Activated CD8-positive, alpha-beta memory T cell treated with anti-CD3 and anti-CD28 coated beads, Interleukin-2, amount 10 ng/mL, durations not matched to agents 7 days and 5 days (primary cell): ENCODE results near the gene HSPG2. TPM values are rescaled to one million over a fixed set of nuclear protein-coding genes. Genes with fewer than 3 reads are reported as not detected.
A peak's percentile ranks its signal among the peaks of the same experiment; 100 is the strongest.

ENCODE experiments used
- ATAC-seq: fragments of 150-1000 bp; cut with Tn5 transposase; one replicate; pipeline ENCODE4 v1.10.0; 2021; ENCODE audit warnings: moderate library complexity
- CTCF ChIA-PET: fragments of 350-600 bp; sonication (Branson Sonifier 250); formaldehyde crosslinking; loops from one replicate; lab custom pipeline; 2021; ENCODE audit warnings: antibody characterized with exemption; lab: Charles Lee
- DNase-seq: peaks from one replicate; pipeline ENCODE4 v3.0.0-alpha.2; 2020
- H3K27ac Mint-ChIP-seq: one replicate; pipeline ENCODE4 v1.8.0; 2021; ENCODE audit warnings: mild to moderate bottlenecking, mixed read lengths
- H3K27me3 Mint-ChIP-seq: one replicate; pipeline ENCODE4 v1.8.0; 2021; ENCODE audit warnings: mixed read lengths
- H3K36me3 Mint-ChIP-seq: one replicate; pipeline ENCODE4 v1.8.0; 2021; ENCODE audit warnings: mild to moderate bottlenecking, mixed read lengths
- H3K4me1 Mint-ChIP-seq: one replicate; pipeline ENCODE4 v1.8.0; 2021; ENCODE audit warnings: mixed read lengths
- H3K4me3 Mint-ChIP-seq: one replicate; pipeline ENCODE4 v1.8.0; 2021; ENCODE audit warnings: mild to moderate bottlenecking, moderate library complexity, mixed read lengths
- H3K9me3 Mint-ChIP-seq: one replicate; pipeline ENCODE4 v1.8.0; 2022; ENCODE audit warnings: low read depth, mixed read lengths
- total RNA-seq, 2 experiments: library from RNA; stranded (reverse); gene quantifications; one replicate each; pipeline ENCODE4 v1.2.3, GENCODE V29; 2021

Gene HSPG2
- total RNA-seq, 2 experiments from 2014 or later: 1.0 to 2.5 TPM

DNA sequence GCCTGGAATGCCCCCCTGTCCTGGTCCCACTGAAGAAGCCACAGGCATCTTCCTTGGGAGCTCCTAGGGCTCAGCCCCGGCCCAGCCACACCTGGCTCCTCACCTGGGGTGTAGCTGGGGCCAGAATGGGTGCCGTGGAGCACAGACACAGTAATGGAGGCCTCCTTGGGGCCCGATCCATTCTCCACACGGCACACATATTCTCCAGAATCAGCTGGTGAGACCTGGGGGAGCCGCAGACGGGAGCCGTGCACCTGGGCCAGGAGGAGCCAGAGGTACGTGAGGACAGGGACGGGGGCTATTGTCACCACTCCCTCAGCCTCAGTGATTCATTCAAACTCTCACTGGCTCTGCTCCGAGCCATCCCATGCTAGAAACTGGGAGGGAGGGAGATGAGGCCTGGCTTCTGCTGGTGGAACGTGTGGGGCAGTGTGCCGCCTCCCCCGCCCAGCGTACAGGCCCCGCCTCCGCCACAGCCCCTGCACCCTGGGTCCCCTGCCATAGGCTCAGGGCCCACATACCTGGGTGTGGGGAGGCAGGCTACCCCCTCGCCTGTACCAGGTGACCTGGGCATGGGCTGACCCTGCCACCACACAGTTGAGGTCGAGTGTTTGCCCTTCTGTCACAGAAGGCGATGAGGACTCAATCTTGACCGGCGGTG is 82.9 kb downstream of the HSPG2 start:
- no peaks in the 10 kb centered on the region for H3K27me3 Mint-ChIP-seq
- H3K27ac Mint-ChIP-seq: no peak overlapping the region
- no peak overlapping the region for H3K4me3 Mint-ChIP-seq

DNA sequence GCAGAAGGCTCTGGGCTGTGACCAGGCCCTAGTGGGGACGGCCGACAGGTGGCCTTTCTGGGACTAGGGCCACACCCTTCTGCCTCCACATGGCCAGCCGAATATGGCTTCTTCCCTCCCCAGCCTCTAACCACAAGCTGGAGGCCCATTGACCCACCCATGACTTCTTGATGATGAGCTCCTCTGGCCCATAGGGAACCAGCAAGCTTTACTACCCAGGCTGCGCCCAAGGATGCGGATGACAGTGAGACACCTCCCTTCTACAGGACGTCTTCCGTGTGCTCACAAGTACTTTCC is 84.0 kb downstream of the HSPG2 start:
- CTCF ChIA-PET: no interaction called here
- ATAC-seq (no peak), DNase-seq (no peak)
- no peaks in the 10 kb centered on the region for H3K36me3 Mint-ChIP-seq
- peaks cover 13% of the 10 kb centered on the region for H3K4me1 Mint-ChIP-seq
- no peaks in the 10 kb centered on the region for H3K9me3 Mint-ChIP-seq
- no peak overlapping the region for H3K27ac Mint-ChIP-seq
- no peak overlapping the region for H3K4me3 Mint-ChIP-seq
- no peaks in the 10 kb centered on the region for H3K27me3 Mint-ChIP-seq

More for the DNA sequence above, 82.9 kb downstream of the HSPG2 start:
- CTCF ChIA-PET: interaction anchor here (0.6 kb wide), 1 partner anchor 166 kb away, joined by 3 read pairs; no protein-coding TSS in a partner anchor
- Mint-ChIP-seq H3K4me1 (peaks cover 15% of the 10 kb centered on the region), H3K9me3 (no peaks in the 10 kb centered on the region), H3K36me3 (no peaks in the 10 kb centered on the region)
- no peak for ATAC-seq
- DNase-seq: no peak

DNA sequence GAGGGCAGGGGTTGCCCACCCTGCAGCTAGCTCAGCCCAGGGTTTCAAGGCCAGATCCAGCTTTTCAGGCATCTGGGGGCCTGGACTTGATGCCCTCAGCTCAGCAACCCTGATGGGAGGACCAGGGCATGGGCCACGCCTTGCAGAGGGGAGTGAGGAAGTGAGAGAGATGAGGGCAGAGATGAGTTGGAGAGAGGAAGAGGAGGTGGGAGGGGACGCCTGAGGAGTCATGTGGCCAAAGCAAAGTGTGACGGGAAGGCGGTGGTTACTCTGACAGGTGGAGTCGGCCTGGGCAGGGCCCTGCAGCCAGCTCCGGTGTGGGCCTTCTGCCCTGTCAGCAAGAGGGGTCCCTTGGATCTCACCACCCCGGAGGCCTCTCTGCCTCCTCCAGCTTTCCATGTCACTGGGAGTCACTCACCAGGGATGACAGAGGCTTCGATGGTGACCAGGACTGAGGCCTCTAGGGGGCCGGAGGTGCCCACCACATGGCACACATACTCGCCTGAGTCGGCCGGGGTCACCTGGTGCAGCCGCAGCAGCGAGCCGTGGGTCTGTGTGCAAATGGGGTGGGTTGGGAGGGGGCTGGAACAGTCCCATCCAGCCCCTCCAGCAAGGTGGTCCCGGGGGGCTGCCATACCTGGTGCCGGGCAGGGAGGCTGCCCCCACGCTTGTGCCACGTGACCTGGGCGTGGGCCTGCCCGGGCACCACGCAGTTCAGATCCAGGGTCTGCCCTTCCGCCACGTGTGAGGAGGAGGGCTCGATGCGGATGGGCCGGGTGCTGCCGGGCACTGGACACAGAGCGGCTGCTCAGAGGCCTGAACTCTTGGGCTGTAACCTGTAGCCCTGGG is 84.6 kb downstream of the HSPG2 start:
- H3K36me3 Mint-ChIP-seq: no peaks in the 10 kb centered on the region
- ATAC-seq (peak; percentile 62), DNase-seq (peak; percentile 56)
- H3K9me3 Mint-ChIP-seq: no peaks in the 10 kb centered on the region
- no peak overlapping the region for H3K4me3 Mint-ChIP-seq
- CTCF ChIA-PET: no interaction called here
- H3K4me1 Mint-ChIP-seq: peaks cover 7% of the 10 kb centered on the region
- no peak overlapping the region for H3K27ac Mint-ChIP-seq
- no peaks in the 10 kb centered on the region for H3K27me3 Mint-ChIP-seq

DNA sequence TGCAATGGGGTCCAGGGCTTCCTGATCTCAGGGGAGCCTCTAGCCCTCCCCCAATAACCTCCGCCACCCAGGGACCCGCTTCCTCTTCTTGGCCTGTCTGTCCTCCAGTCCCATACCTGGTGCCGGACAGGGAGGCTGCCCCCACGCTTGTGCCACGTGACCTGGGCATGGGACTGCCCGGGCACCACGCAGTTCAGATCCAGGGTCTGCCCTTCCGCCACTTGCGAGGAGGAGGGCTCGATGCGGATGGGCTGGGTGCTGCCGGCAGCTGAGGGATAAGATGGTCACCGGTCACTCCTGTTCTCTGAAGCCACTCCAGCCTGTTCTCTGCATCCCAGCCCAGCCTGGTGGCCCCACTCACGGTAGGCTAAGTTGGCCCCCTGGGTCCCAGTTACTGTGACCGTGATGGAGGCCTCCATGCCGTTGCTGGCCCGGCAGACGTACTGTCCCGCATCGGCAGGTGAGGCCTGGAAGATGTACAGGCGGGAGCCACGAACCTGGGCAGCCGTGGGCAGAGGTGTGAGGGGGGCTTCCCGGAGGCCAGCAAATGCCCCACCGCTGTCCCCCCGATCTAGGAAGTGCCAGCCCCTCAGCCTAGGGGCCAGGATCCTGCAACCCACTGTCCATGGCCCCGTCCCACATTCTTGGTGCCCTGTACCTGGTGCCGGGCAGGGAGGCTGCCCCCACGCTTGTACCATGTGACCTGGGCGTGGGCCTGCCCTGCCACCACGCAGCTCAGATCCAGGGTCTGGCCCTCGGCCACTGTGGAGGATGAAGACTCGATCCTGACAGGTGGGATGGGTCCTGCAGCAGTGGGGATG is 85.5 kb downstream of the HSPG2 start:
- Mint-ChIP-seq H3K4me1 (peaks cover 5% of the 10 kb centered on the region), H3K27me3 (no peaks in the 10 kb centered on the region), H3K9me3 (no peaks in the 10 kb centered on the region), H3K4me3 (no peak overlapping the region), H3K27ac (no peak overlapping the region), H3K36me3 (no peaks in the 10 kb centered on the region)
- ATAC-seq (no peak), DNase-seq (no peak)
- CTCF ChIA-PET: no interaction called here

DNA sequence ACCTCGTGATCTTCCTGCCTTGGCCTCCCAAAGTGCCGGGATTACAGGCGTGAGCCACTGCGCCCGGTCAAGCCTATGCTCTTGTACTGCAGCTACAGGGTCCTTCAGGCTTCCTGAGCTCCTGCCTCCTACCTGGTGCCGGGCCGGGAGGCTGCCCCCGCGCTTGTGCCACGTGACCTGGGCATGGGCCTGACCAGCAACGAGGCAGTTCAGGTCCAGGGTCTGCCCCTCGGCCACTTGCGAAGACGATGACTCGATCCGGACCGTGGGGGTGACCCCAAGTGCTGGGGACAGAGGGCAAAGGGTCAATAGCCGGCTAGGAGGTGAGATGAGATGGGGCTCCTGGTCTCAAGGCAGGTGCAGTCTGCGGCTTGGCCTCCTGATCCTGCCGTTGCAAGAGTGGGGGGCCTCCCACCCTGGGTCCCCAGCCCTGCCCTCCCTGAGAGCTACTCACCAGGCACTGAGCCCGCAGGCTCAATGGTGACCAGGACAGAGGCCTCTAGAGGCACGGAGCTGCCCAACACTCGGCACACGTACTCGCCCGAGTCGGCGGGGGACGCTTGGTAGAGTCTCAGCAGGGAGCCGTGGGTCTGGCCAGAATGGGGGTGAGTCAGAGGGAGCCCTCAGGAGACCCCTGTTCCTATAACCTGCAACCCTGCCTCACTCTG is 87.1 kb downstream of the HSPG2 start:
- no peaks in the 10 kb centered on the region for H3K9me3 Mint-ChIP-seq
- no peaks in the 10 kb centered on the region for H3K27me3 Mint-ChIP-seq
- no peak overlapping the region for H3K4me3 Mint-ChIP-seq
- no peaks in the 10 kb centered on the region for H3K36me3 Mint-ChIP-seq
- DNase-seq (no peak), ATAC-seq (no peak)
- H3K27ac Mint-ChIP-seq: no peak overlapping the region
- peaks cover 5% of the 10 kb centered on the region for H3K4me1 Mint-ChIP-seq
- CTCF ChIA-PET: interaction anchor here (1.7 kb wide), 1 partner anchor 14 kb away, joined by 4 read pairs; no protein-coding TSS in a partner anchor

DNA sequence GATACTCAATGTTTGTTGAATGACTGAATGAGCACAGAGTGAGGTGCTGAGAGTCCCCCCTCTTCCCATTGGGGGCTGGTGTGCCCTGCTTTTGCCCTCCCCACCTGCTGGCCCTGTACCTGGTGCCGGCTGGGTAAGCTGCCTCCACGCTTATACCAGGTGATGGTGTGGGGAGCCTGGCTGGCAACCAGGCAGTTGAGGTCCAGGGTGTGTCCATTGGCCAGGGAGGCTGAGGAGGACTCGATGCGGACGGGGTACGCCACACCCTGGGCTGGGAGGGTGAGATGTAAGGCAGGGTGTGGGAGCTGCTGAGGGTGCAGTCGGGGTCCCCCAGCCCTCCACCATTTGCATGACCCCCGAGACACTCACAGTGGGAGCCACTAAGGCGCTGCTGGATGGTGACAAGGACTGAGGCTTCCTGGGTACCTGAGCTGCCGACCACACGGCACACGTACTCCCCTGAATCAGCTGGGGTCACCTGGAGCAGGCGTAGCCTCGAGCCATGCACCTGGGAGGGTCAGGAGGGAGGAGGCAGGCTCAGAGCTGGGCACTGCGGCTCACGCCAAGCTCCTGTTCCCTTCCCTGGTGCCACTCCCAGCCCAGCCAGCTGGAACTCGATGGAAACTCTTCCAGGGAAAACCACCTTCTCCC is 88.5 kb downstream of the HSPG2 start:
- peaks cover 5% of the 10 kb centered on the region for H3K4me1 Mint-ChIP-seq

DNA sequence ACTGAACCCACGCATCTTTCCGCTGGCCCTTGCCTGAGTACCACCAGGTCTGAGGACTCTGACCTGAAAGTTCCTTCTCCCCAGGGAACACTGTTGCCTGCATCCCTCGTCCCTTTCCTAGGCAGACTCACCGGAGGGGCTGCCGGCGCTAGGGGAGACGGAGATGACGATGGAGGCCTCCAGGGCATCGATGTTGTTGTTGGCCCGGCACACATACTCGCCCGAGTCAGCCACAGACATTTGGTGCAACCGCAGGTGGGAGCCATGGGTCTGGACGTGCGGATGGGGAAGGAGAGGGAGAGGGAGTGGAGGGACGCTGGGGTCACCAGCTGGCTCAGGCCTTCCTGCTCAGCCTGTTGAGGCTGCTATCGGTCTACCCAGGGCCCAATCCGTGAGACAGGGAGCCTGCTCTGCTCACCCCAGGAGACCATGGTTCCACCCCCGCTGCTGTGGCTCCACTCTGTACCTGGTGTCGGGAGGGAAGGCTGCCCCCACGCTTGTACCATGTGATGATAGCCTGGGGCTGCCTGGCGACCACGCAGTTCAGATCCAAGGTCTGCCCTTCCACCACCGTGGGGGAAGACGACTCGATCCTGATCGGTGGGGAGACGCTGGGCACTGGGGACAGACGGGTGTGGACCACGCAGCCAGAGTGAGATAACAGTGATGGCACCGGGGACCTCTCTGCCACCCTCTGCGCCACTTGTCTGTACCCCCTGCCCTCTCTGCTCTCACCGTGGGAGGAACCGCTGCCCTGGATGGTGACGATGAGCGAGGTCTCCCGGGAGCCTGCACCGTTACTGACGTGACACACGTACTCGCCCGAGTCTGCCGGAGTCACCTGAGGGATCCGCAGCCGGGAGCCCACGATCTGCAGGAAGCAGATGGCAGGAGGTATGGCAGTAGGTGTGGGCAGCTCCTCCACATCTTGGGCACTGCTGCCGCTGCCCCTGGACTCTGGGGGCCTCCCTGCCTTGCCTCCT is 89.6 kb downstream of the HSPG2 start:
- no peak overlapping the region for H3K4me3 Mint-ChIP-seq
- DNase-seq (no peak), ATAC-seq (no peak)
- H3K4me1 Mint-ChIP-seq: peaks cover 5% of the 10 kb centered on the region
- H3K9me3 Mint-ChIP-seq: no peaks in the 10 kb centered on the region
- H3K36me3 Mint-ChIP-seq: no peaks in the 10 kb centered on the region
- no peak overlapping the region for H3K27ac Mint-ChIP-seq
- CTCF ChIA-PET: no interaction called here
- no peaks in the 10 kb centered on the region for H3K27me3 Mint-ChIP-seq

More for the DNA sequence above, 88.5 kb downstream of the HSPG2 start:
- no peak for ATAC-seq
- Mint-ChIP-seq H3K9me3 (no peaks in the 10 kb centered on the region), H3K27me3 (no peaks in the 10 kb centered on the region), H3K27ac (no peak overlapping the region), H3K4me3 (no peak overlapping the region), H3K36me3 (no peaks in the 10 kb centered on the region)
- DNase-seq: no peak
- CTCF ChIA-PET: interaction anchor here (1.7 kb wide), 1 partner anchor 15 kb away, joined by 4 read pairs; no protein-coding TSS in a partner anchor

DNA sequence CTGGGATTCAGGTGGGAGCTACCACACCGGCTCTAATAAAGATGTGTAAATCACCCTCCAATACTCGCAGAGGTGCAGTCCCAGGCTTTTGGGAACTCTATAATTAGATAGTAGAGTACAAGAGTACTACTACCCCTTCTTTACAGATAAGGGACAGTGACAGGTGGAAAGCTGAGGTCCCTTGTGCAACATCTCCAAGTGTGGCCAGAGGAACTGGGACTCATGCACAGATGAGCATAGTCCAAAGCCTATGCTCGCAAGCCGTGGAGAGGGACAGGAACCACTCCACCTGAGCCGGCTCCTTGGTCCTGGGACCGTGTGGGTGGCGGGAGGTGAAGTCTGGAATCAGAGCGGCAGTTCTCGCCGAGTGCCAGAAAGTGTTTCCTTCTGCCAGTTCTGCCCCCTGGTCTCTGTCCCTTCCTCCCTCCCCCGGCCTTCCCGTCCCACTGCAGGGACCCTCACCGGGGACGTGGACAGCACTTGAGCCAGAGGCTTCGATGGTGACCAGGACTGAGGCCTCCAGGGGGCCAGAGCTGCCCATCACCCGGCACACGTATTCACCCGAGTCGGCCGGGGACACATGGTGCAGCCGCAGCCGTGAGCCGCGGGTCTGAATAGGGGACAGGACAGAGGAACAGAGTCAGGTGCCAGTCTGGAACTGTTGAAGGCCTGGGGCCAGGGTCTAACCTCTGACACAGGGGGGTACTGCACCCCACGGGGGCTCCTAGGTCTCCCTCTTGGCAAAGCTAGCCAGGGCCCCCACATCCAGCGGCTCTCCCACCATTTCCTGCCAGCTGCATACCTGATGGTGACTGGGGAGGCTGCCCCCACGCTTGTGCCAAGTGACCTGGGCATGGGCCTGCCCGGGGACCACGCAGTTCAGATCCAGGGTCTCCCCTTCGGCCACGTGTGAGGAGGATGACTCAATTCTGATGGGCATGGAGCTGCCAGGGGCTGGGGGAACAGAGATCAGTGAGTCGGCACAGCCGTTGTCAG is 91.2 kb downstream of the HSPG2 start:
- CTCF ChIA-PET: no interaction called here
- Mint-ChIP-seq H3K36me3 (no peaks in the 10 kb centered on the region), H3K4me3 (no peak overlapping the region), H3K4me1 (no peaks in the 10 kb centered on the region), H3K9me3 (no peaks in the 10 kb centered on the region), H3K27ac (no peak overlapping the region), H3K27me3 (no peaks in the 10 kb centered on the region)
- ATAC-seq (no peak), DNase-seq (no peak)

DNA sequence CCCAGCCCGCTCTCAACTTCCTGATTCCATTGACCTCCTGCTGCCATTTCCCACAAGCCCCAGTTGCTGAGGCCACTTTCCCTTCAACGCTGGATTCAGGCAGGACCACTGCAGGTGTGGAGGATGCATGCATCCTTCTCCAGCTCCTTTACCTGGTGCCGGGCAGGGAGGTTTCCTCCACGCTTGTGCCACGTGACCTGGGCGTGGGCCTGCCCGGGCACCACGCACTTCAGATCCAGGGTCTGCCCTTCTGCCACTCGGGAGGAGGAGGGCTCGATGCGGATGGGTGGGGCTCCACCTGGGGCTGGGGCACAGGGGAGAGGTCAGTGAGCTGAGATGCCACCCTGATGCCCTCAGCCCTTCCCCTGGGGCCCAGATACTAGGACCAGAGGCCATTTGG is 93.1 kb downstream of the HSPG2 start:
- Mint-ChIP-seq H3K4me3 (no peak overlapping the region), H3K27me3 (no peaks in the 10 kb centered on the region), H3K9me3 (no peaks in the 10 kb centered on the region), H3K27ac (no peak overlapping the region), H3K36me3 (no peaks in the 10 kb centered on the region), H3K4me1 (no peaks in the 10 kb centered on the region)
- ATAC-seq (no peak), DNase-seq (no peak)
- CTCF ChIA-PET: no interaction called here

DNA sequence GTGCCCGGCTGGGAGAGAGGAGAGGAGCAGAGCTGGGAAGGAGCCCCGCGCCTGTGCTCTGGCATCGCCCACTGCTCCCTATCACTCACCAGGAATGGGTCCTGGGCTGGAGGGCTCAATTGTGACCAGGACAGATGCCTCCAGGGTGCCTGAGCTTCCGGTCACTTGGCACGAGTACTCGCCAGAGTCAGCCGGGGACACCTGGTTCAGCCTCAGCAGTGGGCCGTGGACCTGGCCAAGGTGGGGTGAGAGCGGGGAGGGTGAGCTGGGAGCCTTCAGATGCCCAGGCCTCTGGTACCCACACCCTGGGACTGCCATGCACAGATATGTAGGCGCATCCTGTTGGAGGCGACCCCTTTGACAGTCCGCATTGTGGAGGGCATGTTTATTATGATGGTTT is 93.9 kb downstream of the HSPG2 start:
- CTCF ChIA-PET: no interaction called here
- Mint-ChIP-seq H3K36me3 (no peaks in the 10 kb centered on the region), H3K4me1 (no peaks in the 10 kb centered on the region), H3K4me3 (no peak overlapping the region), H3K9me3 (no peaks in the 10 kb centered on the region), H3K27me3 (no peaks in the 10 kb centered on the region), H3K27ac (no peak overlapping the region)
- DNase-seq: no peak
- ATAC-seq: no peak

DNA sequence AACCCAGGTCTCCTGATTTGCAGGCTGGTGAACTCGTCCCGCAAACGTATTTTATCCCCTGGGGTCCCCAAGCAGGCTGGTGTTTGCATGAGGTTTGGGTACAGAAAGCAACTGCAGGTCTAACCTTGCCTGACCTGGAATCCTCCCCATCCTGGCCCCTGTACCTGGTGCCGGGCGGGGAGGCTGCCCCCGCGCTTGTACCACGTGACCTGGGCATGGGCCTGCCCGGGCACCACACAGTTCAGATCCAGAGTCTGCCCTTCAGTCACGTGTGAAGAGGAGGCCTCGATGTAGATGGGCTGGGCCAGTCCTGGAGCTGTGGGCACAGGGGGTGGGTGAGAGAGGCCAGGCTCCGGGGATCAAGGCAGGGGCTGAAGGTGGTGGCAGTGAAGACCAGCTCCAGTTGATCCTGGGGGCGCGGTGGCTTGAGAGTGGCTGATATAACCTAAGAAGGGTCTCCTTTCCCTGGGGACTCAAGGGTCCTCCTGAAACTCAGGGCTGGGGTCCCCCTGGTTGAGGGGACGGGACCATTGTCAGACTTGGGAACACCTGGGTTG is 94.4 kb downstream of the HSPG2 start:
- H3K4me3 Mint-ChIP-seq: no peak overlapping the region
- no peak overlapping the region for H3K27ac Mint-ChIP-seq
- CTCF ChIA-PET: no interaction called here
- DNase-seq: no peak
- no peaks in the 10 kb centered on the region for H3K9me3 Mint-ChIP-seq
- no peaks in the 10 kb centered on the region for H3K36me3 Mint-ChIP-seq
- ATAC-seq: no peak
- no peaks in the 10 kb centered on the region for H3K27me3 Mint-ChIP-seq
- no peaks in the 10 kb centered on the region for H3K4me1 Mint-ChIP-seq
